ENCODE data around the gene GALNS.

GRCh38 chr16:88855736-88856121 is 1.0 kb downstream of the GALNS start:
- TF ChIP-seq CTCF (IDR thresholded peaks at IDR 0.05), result no peak
- no peak for TF ChIP-seq EZH2 (IDR thresholded peaks at IDR 0.05; ENCODE audit: borderline replicate concordance, insufficient read depth, low read depth, low read length, poor library complexity, severe bottlenecking)

Measured in B cell (primary cell).